Activated CD4-positive, alpha-beta T cell treated with anti-CD3 and anti-CD28 coated beads for 48 hours (primary cell): ENCODE measurements around the gene SLC25A39.
"Not testable (repeated sequence)": the region's sequence is repeated elsewhere in the genome, so short reads cannot be mapped to it uniquely, and the experiment has no call there.

Source experiments
- DNase-seq: peaks from one replicate; pipeline ENCODE4 v3.0.0-alpha.2; 2020

SLC25A39 gene, protein sequence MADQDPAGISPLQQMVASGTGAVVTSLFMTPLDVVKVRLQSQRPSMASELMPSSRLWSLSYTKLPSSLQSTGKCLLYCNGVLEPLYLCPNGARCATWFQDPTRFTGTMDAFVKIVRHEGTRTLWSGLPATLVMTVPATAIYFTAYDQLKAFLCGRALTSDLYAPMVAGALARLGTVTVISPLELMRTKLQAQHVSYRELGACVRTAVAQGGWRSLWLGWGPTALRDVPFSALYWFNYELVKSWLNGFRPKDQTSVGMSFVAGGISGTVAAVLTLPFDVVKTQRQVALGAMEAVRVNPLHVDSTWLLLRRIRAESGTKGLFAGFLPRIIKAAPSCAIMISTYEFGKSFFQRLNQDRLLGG

DNA sequence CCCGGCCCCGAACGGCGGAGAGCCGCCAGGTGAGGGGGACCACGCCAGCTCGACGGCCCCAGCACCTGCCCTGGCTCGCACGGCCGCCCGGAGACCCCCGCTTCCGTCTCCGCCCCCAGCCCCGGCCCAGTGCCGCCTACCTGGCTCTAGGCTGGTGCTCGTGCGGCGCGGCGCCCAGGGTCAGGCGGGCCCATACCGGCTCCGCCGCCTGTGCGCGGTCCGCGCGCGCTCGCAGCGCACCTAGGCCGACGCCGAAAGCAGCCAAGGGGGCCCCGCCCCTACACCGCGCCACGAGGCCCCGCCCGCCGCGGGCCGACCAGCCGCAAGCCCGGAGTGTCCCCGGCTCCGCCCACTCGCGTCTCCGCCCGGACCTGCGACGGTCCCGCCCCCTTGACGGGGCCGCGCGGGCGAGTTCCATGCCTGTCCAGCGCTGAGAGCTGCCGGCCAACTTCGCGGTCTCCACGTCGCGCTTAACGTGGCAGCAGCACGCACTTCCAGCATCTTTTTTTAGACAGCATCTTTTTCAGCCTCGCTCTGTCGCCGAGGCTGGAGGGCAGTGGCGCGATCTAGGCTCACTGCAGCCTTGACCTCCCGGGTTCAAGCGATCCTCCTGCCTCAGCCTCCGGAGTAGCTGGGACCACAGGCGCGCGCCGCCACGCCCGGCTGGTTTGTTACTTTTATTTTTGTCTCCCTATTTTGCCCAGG lies at the start of gene SLC25A39:
Gene SLC25A39, minus strand, starts transcription at position 253 of the 705 bp plus-strand sequence. CDS start 1,261 bp downstream, outside the sequence.
- DNase-seq: peak; percentile 96

DNA sequence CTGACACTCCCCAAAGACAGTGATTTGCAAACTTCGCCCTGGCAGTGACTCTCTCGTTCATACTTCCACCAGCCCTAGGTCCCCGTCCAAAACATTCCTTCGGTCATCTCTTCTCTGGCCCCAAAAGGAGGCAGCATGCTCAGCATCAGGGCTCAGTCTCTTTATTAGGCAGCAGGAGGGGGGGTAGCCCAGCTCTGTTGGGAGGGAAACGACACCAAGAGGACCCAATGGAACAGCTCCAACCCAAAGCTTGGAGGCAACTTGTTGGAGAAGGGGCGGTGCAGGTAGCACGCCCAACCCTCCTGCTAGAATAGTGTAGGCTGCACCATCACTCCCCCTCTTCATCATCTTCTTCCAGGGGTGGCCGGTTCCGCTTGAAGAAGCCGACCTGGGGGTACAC lies 47.4 kb upstream of the SLC25A39 start:
- no peak for DNase-seq

DNA sequence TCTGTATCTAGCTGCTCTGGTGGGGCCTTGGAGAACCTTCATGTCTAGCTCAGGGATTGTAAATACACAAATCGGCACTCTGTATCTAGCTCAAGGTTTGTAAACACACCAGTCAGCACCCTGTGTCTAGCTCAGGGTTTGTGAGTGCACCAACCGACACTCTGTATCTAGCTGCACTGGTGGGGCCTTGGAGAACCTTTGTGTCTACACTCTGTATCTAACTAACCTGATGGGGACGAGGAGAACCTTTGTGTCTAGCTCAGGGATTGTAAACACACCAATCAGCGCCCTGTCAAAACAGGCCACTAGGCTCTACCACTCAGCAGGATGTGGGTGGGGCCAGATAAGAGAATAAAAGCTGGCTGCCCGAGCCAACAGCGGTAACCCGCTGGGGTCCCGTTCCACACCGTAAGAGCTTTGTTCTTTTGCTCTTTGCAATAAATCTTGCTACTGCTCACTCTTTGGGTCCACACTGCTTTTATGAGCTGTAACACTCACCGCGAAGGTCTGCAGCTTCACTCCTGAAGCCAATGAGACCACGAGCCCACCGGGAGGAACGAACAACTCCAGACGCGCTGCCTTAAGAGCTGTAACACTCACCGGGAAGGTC lies 44.9 kb upstream of the SLC25A39 start:
- DNase-seq: peak; percentile 32

DNA sequence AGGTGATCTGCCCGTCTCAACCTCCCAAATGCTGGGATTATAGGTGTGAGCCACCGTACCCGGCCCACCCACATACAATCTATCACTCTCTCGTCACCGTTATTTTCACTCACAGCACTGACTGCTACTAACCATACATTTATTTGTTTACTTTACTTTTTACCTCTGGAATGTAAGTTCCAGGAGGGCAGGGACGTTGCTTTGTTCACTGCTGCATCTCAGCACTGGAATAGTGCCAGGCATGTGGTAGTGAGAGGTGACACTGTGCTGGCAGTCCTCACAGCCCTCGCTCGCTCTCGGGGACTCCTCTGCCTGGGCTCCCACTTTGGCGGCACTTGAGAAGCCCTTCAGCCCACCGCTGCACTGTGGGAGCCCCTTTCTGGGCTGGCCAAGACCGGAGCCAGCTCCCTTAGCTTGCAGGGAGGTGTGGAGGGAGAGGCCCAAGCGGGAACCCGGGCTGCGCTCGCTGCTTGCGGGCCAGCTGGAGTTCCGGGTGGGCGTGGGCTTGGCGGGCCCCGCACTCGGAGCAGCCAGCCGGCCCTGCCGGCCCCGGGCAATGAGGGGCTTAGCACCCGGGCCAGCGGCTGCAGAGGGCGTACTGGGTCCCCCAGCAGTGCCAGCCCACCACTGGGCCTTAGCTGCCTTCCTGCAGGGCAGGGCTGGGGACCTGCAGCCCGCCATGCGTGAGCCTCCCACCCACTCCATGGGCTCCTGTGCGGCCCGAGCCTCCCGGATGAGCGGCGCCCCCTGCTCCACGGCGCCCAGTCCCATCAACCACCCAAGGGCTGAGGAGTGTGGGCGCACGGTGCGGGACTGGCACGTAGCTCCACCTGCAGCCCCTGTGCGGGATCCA lies 44.0 kb upstream of the SLC25A39 start:
- not testable (repeated sequence) for DNase-seq

DNA sequence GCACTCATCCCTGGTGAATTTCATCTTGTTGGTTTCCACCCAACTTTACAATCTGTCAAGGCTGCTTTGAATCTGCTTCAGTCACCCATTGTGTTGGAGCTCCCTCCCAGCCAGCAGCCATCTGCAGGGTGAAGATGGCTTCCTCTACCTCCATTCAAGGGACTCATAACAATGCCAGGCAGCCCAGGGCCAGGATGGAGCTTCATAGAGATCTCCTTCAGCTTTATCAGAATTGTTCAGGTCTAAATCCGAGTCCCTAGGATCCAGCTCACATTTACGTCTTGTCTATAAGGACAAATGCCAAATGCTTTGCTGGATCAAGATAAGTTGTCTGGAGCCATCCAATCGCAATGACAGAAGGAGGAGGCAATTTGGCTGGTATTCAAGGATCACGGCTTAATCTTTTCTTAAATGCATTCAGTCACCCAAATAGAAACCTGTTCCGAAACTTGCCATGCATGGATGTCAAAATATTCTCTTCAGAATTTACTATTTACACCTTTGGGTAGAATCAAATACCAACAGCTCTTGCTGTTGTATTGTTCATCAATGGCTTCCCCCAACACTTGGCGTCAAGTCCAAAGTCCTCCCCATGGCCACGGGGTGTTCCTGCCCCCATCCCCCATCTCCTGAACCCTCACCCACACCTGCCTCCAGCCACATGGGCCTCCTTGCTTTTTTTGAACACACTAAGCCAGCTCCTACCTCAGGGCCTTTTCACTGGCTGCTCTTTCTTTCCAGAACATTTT lies 42.8 kb upstream of the SLC25A39 start:
- no peak for DNase-seq

DNA sequence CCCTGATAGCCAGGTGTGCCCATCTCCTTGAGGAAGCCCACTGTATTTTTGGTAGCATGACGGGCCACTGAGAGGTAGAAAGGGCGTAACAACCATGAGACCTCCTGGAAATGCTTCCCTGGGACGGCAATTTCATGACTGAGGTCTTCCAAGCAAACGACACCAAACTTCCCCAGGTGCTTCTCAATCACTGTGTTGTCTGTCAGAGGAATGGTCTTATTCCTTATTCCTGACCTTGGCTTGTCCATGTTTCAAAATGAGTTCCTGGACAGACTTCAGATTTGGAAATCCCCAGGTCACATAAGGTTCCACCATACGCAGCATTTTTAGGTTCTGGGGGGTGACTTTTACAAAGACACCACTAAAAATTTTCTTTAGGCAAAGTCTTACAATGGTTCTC lies 40.4 kb upstream of the SLC25A39 start:
- not testable (repeated sequence) for DNase-seq

DNA sequence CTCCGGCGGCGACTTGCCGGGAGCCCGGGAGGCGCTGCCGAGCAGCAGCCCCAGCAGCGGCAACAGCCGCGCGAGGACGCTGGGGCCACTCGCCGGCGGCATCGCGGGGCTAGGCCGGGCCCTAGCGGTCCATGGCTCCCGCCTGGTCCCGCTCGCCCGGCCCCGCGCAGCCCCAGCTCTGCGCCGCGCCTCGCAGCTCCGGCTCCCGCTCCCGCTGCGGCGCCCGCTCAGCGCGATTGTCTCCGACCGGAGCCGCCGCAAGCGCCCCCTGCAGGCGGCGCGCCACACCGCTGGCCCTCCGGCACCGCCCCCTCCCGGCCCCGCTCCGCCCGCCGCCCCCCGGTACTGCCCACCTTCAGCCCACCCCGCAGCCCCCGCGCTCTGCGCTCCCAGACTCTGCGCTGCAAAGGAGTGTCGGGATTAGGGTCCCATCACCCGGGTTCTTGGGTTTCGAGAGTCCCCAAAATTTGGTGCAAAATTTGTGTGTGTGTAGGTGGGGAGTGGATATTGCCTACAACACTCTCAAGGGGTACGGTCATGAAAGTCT lies 39.1 kb upstream of the SLC25A39 start, which contains the start of gene FAM171A2:
Gene FAM171A2, minus strand, starts transcription at position 241 of the 547 bp plus-strand sequence. Its CDS starts 139 bp downstream, at position 102.
- DNase-seq: peak; percentile 71

DNA sequence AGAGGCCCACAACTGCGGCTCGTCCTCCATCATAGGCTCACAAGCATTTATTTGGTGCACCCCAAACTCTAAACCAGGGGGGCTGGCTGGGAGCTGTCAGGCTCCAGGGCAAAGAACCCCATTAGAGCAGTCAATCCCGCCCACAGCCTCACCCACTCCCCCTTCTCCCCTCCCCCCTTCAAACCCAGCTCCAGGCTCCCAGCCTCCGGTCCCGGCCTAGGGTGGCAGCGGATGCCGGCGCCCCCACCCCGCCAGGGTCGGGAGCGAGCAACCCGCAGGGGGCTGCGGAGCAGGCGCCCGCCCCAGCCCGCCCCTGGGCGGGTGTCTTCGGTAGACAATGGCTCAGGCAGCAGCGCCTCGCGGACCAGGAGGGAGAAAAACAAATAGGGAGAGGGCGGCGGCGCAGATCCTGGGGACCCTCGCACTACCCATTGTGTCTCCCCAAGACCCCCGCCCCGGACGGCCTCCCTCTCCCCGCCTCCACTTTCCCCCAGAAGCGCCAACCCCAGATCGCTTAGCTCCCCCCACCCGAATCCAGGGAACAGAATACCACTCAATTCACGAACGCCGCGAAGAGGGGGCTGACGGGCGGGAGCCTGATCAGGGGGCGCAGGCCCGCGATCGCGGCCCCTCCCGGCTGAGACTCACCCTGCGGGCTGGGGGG lies 38.5 kb upstream of the SLC25A39 start:
- DNase-seq: peak; percentile 24

DNA sequence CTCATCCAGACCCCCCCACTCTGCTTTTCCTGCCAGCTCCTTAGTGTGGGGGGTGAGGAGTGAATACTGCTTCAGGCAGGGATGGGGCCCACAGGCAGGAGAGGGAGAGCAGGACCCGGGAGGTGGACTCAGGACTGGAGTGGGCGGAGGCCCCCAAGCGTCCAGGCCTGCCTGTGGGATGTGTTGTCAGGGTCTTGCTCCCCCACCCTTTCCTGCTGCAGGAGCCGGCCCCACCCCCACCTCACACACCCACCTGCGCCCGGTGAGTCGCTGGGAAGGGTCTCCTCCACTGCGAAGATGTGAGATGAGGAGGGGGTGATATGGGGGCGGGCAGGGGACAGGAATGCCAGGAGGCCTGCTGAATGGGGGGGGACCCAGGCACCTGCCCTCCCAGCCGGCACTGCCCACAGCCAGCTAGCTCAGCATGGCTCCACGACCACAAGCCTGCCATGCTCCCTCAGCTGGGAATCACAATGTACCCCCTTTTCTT lies 37.9 kb upstream of the SLC25A39 start:
- DNase-seq: no peak

DNA sequence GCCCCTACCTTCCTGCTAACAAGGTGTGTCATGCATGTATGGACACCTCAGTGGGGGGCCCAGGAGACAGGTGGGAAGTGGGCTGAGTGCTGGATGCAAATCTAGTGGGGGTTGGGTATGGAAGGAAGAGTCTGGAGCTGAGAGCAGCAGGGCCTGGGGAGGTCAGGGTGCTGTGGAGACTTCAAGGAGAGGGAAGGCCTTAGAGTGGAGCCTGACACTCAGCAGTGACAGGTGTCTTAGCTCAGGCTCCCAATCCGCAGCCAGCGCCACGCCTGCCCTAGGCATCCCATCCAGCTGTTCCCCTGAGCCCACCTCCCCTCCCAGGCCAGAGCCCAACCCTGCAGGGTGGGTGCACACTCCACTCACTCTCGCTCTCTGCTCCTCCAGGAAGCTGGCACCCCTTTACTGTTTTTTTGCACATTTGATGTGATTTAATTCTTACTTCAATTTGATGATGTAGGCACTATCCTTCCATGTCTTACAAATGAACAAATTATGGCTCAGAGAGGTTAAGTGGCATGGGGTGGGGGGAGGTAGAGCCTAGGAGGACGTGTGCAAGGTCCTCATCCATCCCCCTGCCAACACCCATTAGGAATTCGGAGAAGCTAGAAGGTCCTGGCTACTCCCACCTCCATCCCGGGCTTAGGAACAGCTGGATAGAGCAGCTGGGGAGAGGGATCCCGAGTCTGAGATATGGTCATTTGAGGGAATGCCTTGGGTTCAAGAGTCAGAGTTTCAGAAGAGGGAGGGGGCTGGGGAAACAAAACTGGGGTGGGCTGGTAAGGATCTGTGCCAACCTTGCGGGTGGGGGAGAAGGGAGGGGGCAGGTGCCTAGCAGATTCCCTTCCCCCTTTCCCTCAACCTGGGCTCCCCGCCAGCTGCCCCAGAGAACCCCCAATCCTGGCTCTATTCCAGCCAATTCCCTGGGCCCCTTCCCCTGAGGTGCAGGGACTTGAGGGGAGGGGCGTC lies 37.0 kb upstream of the SLC25A39 start:
- no peak for DNase-seq

DNA sequence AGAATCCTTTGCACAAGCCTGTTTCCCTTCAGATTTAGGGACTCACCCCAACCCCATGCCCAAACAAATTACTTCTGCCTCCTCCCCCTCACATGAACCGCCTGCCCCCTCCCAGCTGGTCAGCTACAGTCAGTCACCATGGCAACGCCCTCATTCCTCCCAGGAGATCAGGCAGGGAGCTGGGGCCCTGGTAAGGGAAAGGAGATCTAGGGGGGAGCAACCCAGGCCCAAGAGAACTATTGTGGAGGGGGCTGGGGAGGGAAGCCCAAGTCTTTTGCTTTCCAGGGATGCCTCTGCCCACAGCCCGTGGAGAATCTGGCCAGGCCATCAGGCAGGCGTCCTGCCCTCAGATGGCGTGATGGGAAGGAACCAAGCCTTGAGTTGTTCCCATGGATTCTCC lies 36.2 kb upstream of the SLC25A39 start:
- no peak for DNase-seq

DNA sequence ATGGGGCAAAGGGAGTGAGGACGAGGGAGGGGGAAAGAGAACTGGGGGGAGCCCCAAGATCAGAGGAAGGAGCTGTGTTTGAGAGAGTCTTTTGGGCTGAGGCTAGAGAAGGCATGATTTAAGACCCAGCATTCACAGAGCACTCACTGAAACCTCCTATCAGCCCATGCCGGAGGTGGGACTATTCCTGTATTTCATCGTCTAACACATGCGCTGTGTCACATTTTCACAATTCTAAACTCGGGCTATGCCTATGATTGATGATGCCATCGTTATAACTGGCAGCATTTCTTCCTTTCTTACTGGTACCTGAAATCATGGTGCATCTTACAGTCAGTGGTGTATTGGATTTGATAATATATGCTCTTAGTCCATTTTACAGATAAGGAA lies 35.5 kb upstream of the SLC25A39 start:
- DNase-seq: no peak

DNA sequence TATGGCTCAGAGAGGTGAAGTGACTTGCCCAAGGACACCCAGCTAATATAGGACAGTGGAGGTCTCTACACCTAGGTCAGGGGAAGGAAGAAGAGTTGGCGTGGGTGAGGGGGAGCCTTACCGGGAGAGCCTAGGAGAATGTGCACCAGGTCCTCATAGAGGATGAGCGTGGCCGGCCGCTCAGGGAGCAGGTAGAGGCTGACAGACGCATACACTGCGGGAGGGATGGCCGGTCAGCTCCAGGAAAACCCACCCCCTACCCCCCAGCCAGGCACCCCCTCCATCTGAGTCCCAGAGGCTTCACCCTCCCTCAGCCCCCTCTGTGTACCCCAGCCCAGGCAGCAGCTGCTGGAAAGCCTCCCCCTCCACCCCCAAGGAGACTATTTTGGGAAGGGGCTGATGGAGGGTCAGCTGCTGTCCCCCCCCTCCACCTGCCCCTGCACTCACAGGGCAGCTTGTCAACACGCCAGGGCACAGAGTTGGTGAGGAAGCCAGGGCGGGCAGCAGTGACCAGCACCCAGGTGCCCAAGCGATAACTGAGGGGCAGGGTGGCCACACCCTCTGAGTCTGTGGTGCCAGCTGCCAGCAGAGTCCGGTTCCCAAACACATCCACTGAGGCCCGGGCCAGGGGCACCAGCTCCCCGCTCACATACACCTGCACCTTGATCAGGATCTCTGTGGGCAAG lies 35.0 kb upstream of the SLC25A39 start:
- DNase-seq: no peak

DNA sequence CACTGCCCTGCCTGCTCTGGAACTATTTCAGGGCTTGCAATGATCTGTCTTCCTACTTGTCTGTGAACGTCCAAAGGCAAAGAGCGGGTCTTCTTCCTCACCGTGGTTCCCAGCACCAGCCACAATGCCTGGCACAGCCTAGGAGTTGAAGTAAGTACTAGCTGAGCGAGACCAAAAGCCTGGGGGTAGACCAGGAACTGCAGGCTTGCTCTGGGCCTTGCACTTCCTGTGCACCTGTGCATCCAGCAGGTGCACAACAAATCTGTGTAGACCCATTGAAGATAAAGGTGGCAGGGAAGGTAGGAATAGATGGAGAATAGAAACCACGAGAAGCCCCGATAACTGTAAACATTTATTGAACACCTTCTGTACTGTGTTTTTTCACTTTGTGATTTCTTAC lies 34.4 kb upstream of the SLC25A39 start:
- no peak for DNase-seq

DNA sequence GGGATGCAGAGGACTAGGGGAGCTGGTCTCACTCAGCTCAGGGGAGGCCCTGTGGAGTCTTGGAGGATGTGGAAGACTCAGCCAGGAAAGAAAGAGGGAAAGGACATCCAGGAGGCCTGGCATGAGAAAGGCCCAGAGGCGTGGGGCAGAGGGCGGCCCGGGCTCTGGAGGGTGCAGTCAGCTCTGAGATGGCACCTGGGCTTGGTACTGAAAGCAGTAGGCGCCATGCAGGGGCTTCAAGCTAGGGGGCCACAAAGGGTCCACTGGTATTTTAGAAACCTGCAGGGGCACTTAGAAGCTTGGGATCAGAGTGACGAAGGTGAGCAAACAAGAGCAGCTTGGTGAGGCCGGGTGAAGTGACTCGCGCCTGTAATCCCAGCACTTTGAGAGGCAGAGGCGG lies 33.4 kb upstream of the SLC25A39 start:
- no peak for DNase-seq

DNA sequence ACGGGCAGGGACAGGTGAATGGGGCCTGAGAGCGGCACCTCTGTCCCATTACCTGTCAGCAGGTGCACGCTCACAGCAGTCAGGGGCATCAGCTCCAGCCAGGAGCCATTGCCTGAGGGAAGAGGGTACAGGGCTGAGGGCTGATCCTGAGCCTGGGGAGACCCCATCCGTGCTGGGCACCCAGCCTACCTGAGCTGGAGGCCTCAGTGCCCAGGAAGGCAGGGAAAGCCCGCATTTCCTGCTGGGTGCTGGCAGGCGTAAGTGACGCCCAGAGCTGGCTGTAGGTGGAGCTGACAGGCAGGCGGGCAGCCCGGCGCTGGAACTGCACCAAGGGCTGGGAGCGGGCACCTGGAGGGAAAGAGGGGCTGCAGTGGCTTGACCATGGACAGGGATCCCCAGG lies 31.6 kb upstream of the SLC25A39 start:
- DNase-seq: no peak

DNA sequence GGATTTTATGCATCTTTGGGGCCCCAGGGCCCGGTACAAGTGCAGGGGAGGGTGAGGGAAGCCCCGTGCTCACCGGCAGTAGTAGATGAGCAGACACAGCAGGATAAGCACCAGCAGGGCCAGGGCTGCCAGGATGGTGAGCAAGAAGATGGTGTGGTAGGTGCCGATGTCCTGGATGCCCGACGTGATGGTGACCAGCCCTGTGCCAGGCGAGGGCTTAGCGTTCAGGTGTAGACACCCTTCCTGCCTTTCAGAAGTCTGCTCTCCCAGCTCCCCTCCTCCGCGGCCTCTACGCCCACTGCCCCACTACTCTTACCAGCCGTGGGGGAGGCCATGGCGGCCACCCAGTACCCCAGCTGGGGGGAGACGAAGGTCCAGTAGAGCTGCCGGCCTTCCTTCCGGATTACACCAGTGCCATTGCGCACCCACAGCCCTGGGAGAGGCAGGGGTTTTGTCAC lies 31.0 kb upstream of the SLC25A39 start:
- DNase-seq: no peak

DNA sequence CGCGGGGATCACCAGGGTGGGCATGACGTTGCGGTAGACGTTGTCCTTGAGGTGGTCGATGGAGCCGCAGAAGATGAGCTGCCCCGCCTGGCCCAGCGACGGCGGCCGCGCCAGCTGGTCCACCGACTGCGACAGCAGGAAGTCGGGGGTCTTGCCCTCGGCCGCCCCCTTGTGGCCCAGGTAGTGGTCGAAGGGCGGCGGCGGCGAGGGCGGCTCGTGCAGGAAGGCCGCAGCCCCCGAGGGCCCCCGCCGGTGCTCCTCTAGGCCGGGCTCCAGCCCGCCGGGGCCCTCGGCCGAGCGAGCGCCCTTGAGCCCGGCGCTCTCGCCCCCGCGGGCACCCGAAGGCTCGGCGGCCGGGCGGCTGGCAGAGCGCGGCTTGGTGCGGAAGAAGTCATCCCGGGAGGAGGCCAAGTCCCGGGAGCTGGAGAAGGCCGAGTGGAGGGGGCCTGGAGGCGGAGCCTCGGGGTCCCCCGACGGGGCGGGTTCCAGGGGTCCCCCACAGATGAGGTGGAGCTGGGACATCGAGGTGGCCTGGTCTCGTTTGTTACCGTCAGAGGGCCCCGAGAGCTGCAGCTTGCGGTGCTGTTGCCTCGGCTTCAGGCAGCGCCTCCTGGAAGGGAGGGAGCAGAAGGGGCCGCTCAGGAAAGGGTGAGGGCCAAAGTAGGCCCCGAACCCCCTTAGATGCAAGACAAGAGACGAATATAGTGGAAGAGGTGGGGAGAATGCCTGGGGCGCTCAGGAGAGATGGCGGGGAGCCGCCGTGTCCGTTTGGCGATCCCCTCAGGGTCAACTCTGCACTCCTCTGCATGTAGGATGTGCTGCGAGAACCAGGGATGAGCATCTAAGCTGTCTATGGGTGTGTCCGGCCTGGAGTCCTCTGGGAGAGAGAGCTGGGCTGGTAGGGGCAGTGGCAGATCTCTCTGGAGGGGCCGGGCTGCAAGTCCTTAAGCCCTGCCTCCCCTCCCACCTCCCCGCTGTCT lies 30.2 kb upstream of the SLC25A39 start:
- peak; percentile 70 for DNase-seq
